Panc1 (cell line): Measurements from ENCODE around the gene SRPK1.

ENCODE experiments used
- CTCF ChIP-seq: fragments of 450-650 bp; IDR thresholded peaks from 2 replicates; pipeline ENCODE4 v1.5.1; 2017; ENCODE audit warnings: mild to moderate bottlenecking
- POLR2AphosphoS5 ChIP-seq: IDR thresholded peaks from 2 replicates; pipeline ENCODE4 v1.6.1; 2012; ENCODE audit warnings: mild to moderate bottlenecking, low read depth, low read length, moderate library complexity
- REST ChIP-seq, 2 experiments: IDR thresholded peaks; 2 replicates each; pipeline ENCODE4 v1.6.1; 2011 to 2012; ENCODE audit warnings: low read depth in 2 of 2, control low read depth in 1 of 2, low read length in 1 of 2, mild to moderate bottlenecking in 1 of 2, moderate library complexity in 1 of 2; ENCODE audit not compliant: insufficient read depth in 1 of 2

- TF ChIP-seq CTCF, result no peak
- TF ChIP-seq POLR2AphosphoS5, result no peak
- TF ChIP-seq REST (IDR thresholded peaks at IDR 0.05; ENCODE audit: insufficient read depth in 1 of 2, low read depth in 2 of 2, low read length in 1 of 2), result no peak
Observed at GRCh38 chr6:35893246-35893645, 27.7 kb downstream of the SRPK1 start.
